ENCODE measurements around the gene NUDT21.
"Not testable (repeated sequence)": the region's sequence is repeated elsewhere in the genome, so short reads cannot be mapped to it uniquely, and the experiment has no call there.

Gene NUDT21

DNA sequence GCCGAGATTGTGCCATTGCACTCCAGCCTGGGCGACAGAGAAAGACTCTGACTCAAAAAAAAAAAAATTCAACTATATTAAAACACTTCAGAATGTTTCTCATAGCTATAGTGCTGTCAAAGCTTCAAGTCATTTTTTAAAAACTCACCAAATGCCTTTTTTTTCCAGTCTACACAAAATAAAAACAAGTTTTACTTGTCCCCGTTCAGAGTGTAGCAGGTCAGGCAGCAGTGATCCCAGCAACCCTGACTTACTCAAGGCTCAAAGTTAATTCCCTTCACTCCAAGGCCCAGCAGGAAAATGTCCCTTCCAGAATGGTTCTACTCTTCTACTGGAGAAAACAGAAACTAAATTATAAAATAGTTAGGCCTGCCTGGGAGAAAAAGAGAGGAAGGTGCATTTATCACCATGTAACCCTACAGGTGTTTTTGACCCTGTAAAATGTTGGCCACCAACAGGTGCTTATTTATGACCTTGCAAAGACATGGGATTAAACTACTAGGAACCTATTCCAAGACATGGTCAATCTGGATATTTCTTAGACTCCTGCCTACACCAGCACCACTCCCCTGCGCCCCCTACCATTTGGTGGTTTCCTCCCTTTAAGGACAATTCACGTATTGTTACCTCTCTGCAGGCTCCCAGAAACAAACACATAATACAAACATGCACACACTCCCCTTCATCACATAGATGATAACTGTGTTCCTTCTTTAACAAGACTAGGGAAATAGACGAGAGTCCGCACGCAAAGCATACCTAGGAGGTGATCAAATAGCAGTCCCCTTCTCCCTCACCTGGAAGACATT, 31.2 kb downstream of the NUDT21 start:
- no peak for DNase-seq (ENCODE audit: low read depth in 2 of 2)

DNA sequence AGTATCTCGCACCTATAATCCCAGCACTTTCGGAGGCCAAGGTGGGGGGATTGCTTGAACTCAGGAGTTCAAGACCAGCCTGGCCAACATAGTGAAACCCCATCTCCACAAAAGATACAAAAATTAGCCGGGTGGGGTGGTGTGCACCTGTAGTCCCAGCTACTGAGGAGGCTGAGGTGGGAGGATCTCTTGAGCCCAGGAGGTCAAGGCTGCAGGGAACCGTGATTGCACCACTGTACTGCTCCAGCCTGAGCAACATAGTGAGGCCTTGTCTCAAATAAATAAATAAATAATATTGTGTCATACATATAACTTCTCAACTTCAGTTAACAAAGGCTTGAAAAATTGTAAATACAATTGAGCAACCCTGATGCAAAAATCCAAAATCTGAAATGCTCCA, 34.0 kb downstream of the NUDT21 start:
- no peak for DNase-seq (ENCODE audit: low read depth in 2 of 2)

DNA sequence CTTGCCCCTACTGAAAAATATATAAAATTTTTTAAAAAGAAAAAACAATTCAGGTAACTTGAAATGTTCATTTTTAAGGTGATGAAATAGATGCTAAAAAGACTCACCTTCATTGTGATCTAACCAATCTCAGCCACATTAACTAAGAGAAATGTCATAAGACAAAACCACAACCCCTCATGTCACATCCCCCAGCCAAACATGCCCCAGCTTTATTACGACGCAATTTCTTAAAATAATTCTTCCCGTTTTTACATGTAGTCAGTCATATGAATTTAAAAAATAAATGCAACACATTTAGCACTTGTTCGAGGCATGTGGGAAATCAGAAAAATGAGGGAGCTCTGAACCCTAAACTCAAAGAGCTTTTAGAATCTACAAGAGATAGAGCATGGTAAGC, 35.3 kb downstream of the NUDT21 start:
- DNase-seq (ENCODE audit: low read depth in 2 of 2), result no peak

DNA sequence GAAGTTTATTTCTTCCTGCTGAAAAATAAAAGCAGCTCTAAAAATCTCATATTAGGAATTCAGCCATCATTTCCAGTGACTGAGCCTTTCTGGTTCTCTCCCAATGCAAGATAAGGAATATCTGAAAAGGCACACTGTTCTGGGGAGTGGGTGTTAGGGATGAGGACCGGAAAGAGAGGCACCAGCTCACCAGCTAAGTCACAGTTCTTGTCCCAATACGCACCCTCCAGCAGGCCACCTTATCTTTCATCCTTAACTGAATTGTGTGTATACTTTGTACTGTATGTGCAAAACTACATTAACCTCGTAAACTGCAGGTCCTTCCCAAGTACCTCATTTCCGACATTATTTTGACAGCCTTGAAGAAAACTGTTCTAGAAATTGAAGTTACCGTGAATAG, 36.8 kb downstream of the NUDT21 start:
- no peak for DNase-seq (ENCODE audit: low read depth in 2 of 2)

DNA sequence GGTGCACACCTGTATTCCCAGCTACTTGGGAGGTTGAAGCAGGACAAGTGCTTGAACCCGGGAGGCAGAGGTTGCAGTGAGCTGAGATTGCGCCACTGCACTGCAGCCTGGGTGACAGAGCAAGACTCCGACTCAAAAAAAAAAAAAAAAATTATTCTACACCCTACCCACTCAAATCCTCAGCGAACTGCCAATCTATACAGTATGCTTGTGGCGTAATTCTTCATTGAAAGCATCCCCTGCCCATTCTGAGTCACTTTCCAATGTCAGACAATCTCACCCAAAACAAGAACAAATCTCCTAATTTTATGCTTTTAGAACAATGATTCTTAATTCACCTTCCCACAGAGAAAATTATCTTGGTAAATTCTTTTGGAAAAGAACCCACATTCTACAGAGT, 37.8 kb downstream of the NUDT21 start:
- no peak for DNase-seq (ENCODE audit: low read depth in 2 of 2)

DNA sequence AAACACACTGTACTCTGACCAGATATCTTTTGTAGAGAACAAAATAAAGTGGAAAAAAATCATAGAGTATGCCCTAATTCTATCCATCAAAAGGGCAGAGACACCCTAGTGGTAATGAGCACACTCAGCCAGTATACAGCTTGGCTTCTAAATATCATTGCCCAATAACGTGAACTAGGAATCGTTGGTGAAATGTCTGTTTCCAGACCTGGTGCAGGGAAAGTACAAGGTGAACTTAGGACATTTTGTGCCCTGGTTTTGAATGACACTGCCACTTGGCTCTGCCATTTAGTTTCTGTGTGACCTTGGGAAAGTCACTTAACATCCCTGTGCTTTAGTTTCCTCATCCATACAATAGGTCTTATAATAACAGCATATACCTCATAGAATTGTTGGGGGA, 39.5 kb downstream of the NUDT21 start:
- no peak for DNase-seq (ENCODE audit: low read depth in 2 of 2)

DNA sequence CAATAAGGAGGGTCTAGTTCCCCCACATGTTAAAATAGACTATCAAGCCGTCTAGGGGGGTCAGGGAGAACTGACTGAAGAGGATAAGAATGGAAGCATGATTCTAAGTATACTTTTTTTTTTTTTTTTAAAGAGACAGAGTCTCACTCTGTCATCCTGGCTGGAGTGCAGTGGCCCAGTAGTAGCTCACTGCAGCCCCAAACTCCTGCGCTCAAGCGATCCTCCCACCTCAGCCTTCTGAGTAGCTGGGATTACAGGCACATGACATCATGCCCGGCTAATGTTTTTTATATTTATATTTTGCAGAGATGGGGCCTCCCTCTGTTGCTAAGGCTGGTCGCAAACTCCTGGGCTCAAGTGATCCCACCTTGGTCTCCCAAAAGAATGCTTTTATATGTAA, 40.0 kb downstream of the NUDT21 start:
- DNase-seq (ENCODE audit: low read depth in 2 of 2), result no peak

DNA sequence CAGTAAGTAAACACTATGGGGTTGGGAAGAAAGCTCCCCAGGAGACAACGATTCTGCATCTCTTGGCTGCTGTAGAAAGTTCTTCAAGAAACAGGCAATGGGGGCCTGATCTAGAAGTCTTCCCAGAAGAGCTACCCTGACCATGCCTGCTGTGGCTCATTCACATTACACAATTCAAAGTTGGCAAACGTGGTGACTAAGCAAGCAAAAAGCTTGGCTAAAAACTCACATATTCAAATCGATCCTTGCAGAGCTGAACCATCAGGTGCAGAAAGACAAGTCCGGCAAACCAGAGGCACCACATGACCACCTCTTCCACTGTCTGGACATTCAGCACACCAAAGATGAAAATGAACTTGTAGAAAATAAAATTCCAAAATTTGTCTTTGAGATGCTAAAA, 41.9 kb downstream of the NUDT21 start:
- no peak for DNase-seq (ENCODE audit: low read depth in 2 of 2)

DNA sequence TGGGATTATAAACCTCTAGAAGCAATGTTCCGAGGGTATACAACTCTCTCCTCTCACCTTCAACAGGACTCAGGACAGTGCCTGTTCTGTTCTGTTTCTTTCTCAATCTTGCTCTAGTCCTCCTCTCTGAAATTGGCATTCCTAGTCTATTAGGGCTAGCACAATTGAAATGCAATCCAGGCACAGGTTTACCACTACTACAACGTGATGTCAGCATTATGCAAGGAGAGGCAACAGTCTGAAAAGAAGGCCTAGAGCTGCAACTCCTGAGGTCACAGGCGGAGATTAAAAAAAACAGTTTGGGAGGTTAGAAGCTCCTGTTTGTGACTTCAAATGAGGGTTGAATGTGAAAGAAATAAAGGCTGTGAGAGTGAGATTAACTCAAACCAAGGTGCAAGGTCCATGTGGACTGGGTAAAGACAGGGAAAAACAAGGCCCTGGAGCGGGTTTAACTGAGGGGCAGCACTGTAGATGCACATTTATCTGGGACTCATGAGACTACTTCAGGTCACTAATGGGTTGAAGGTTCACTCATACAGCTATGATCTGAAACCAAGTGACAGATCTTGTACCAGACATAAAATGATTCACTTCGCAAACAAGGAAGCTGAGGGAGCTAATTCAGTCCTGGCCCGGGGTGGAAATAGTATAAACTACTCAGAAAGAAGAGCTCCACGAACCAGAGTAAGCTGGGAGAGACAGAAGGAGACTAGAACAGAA, 42.6 kb downstream of the NUDT21 start:
- no peak for DNase-seq (ENCODE audit: low read depth in 2 of 2)

DNA sequence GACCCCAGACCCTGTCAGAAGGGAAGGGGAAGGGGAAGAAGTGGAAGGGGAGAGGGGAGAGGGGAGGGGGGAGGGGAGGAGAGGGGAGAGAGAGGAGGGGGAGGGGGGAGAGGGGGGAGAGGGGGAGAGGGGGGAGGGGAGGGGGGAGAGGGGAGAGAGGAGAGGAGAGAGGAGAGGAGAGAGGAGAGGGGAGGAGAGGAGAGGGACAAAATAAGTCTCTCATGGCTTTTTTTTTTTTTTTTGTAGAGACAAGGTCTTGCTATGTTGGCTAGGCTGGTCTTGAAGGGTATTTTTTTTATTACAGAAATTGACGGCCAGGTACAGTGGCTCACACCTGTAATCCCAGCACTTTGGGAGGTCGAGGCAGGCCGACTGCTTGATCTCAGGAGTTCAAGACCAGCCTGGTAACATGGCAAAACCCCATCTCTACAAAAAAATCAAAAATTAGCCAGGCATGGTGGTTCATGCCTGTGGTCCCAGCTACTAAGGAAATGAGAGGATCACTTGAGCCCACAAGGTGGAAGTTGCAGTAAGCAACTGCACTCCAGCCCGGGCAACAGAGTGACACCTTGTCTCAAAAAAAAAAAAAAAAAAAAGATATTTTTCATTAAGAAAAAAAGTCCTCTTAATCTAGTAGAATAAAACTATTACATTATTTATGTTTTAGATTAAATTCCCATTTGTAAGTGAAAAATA, 45.0 kb downstream of the NUDT21 start:
- DNase-seq (ENCODE audit: low read depth in 2 of 2), result no peak

DNA sequence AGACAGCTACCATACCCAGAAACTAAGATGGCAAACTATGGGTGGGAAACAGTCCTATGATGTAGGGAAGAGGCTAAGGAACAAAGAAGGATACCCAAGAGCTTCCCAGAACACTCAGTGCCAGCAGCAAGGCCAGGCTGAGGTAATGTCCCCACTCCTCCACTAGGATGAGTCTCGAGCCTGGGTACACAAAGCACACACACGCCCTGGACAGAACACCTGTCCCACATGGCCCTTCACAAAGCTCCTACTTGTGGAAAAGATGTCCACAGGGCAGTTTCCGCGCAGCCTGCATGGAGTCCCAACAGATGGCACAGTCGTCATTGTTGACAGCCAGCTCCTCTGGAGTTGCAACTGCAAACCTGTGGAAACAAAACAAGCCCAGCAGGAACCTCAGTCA, 49.6 kb downstream of the NUDT21 start:
- no peak for DNase-seq (ENCODE audit: low read depth in 2 of 2)

DNA sequence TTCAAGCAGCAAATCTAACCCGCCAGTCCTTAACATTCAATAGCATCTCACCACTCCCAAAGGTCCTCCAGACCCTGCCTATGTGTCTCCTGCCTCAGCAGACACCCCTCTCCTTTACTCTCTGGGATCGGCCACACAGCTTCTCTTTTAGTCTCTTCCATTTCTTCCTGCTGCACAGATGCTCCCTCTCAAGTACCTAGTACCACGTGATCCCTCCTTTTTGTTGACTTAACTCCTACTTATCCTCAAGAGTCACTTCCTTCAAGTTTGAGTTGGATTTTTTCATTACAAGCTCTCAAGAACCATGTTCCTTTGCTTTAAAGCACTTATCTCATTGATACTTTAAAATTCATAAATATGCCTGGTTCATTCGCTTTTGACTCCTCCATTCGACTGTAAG, 50.7 kb downstream of the NUDT21 start:
- no peak for DNase-seq (ENCODE audit: low read depth in 2 of 2)

DNA sequence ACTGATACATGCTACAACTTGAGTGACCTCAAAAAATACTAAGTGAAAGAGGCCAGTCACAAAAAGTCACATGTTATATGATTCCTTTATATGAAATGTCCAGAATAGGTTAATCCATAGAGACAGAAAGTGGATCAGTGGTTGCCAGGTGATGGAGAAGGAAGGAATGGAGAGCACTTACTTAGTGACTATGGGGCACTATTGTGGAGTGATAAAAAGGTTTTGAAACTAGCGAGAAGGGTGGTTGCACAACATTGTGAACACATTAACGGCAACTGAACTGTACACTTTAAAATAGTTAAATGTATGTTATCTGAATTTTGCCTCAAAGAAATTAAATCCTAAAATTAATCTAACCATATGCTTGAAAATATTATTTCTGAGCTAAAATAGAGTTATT, 51.6 kb downstream of the NUDT21 start:
- DNase-seq (ENCODE audit: low read depth in 2 of 2), result no peak

DNA sequence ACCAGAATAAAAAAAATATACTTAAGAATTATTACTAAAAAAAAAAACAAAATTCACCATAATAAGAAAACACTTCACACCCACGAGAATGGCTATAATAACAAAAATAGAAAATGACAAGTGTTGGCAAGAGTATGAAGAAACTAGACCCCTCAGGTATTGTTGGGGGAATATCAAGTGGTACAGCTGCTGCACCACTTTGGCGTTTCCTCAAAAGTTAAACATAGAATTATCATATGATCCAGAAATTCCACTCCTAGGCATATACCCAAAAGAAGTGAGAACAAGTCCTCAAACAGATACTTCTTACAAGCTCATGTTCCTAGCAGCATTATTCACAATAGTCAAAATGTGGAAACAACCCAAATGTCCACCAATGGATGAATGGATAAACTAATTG, 52.1 kb downstream of the NUDT21 start:
- DNase-seq (ENCODE audit: low read depth in 2 of 2), result no peak

DNA sequence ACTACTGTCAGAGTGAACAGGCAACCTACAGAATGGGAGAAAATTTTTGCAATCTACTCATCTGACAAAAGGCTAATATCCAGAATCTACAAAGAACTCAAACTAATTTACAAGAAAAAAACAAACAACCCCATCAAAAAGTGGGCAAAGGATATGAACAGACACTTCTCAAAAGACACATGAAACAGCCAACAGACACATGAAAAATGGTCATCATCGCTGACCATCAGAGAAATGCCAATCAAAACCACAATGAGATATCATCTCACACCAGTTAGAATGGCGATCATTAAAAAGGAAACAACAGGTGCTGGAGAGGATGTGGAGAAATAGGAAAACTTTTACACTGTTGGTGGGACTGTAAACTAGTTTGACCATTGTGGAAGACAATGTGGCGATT, 54.4 kb downstream of the NUDT21 start:
- not testable (repeated sequence) for DNase-seq (ENCODE audit: low read depth in 2 of 2)

DNA sequence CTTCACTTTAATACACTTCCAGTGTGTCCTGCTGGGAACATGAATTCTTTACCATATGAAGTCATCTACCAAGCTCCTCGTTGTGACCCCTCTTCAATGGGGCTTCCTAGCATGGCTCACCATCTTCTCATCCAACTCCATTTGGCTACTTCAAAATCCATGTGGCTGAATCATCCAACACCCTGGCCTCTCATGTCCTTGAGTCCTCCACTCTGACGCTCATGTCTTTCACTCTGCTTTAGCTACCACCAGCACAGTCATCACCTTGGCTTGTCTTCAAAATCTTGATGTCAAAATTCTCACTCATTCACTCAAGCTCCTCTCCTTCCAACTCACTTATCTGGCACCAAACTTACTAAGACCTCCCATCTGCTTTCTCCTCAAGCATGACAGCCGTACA, 61.6 kb downstream of the NUDT21 start:
- DNase-seq (ENCODE audit: low read depth in 2 of 2), result no peak

DNA sequence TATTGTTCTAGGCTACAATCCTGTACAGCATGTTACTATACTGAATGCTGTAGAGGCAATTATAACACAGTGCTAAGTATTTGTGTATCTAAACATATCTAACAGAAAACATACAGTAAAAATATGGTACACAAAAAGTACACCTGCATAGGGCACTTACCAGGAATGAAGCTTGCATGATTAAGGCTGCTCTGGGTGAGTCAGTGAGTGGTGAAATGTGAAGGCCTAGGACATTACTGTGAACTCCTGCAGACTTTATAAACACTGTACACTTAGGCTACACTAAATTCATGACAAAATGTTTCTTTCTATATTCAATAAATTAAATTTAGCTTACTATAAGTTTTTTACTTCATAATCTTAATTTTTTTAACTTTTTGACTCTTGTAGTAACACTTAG, 62.9 kb downstream of the NUDT21 start:
- no peak for DNase-seq (ENCODE audit: low read depth in 2 of 2)

DNA sequence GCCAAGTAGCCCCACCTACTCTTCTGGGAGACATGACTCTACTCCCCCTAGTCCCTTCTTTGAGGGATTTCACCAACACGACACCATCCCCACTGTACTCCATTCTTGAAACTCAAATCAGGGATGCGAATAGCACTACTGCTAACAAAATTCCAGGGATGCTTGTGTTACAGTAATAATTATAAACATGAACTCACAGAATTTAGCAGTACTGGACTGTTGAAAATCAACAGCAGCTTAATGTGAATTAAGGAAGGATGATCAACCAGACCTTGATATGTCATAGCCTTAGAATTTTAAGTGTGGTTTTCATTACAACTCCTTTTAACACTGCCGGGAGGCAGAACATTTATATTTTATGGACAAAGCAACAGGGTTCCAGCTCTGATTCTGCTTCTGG, 63.7 kb downstream of the NUDT21 start:
- DNase-seq (ENCODE audit: low read depth in 2 of 2), result no peak

DNA sequence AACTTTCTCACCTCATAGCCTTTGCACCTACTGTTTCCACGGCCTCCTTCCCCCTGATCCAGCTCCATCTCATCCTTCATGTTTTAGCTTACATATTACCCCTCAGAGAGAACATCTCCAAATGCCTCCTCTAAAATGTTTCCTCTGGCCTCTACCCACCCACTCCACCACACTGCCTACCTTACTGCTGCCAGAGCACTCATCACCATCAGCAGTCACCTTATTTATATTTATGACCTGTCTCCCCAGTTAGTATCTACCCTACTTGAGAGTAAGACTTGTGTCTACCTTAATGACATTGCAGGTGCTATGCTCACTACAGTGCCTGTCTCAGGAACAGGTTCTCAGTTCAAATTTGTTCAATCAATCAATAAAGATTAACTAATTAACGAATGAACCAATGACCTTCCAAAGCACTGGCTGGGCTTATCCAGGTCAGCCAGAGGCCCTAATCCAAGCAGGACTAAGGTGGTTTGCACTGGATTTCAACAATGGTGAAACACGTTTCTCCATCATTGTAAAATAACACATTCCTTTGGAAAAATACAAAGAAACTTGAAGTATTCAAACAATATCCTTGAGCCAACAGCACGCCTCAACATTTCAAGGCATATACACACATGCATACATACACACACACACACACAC, 66.9 kb downstream of the NUDT21 start:
- DNase-seq (ENCODE audit: low read depth in 2 of 2), result no peak

DNA sequence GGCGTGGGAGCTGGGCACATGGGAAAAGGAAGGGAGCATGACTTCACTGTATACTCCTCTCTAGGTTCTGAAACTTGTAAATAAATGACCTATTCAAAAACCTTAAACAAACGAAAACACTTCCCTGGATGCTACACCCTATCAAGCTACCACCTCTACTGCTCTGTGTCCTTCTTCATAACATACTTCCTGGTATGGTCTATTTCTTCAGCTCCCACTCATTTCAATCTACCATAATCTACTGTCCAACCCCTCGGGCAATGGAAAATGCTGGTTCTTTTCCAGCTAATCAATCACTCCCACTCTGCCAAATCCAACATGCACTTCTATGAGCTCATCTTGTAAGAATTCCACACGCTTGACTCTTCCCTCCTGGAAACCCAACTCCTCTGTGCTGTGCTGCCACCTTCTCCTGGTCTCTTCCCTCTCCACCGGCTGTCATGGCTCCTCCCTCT, 68.2 kb downstream of the NUDT21 start:
- DNase-seq (ENCODE audit: low read depth in 2 of 2), result no peak

DNA sequence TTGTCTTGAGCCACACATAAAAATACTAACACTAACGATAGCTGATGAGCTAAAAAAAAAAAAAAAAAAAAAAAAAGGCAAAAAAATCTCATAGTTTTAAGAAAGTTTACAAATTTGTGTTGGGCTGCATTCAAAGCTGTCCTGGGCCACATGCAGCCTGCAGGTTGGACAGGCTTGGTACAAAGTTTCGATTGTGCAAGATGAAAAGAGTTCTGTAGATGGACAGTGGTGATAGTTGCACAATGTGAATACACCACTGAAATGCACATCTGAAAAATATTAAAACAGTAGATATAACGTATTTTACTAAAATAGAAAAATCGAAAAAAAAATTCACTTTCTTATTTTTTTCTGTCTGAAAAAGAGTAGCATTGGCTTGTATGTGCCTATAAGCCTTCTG, 68.7 kb downstream of the NUDT21 start:
- no peak for DNase-seq (ENCODE audit: low read depth in 2 of 2)

DNA sequence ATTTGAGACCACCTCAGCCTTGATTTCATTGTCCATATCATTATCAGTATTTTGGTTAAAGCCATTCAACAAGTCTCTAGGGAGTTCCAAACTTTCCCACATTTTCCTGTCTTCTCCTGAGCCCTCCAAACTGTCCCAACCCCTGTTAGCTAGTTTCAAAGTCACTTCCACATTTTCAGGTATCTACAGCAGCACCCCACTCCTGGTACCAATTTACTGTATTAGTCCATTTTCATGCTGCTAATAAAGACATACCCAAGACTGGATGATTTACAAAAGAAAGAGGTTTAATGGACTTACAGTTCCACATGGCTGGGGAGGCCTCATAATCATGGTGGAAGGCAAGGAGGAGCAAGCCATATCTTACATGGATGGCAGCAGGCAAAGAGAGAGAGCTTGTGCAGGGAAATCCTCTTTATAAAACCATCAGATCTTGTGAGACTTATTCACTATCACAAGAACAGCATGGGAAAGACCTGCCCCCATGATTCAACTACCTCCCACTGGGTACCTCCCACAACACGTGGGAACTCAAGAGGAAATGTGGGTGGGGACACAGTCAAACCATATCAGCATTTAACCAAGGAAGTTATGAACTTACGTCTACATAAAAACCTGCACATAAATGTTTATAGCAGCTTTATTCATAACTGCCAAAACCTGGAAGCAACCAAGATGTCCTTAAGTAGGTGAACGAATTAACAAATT, 70.2 kb downstream of the NUDT21 start:
- not testable (repeated sequence) for DNase-seq (ENCODE audit: low read depth in 2 of 2)
